ENCODE data around the gene SH3BP2. TPM values are rescaled to one million over a fixed set of nuclear protein-coding genes. Genes with fewer than 3 reads are reported as not detected.

The SH3BP2 gene
- total RNA-seq, 1 donor from 2014 or later, result 45.4 TPM

GRCh38 chr4:2836391-2836859 is 43.5 kb downstream of the SH3BP2 start:
- Mint-ChIP-seq H3K4me1 (ENCODE audit: unreplicated experiment) (no peaks in the 10 kb centered on the region), H3K9me3 (no peaks in the 10 kb centered on the region), H3K4me3 (no peak overlapping the region), H3K27me3 (no peaks in the 10 kb centered on the region), H3K36me3 (peaks cover 8% of the 10 kb centered on the region), H3K27ac (no peak overlapping the region)
- peak; percentile 62 for DNase-seq (ENCODE audit: extremely low spot score, unreplicated experiment)
- TF ChIP-seq CTCF (conservative IDR thresholded peaks at IDR 0.05), result no peak

DNA sequence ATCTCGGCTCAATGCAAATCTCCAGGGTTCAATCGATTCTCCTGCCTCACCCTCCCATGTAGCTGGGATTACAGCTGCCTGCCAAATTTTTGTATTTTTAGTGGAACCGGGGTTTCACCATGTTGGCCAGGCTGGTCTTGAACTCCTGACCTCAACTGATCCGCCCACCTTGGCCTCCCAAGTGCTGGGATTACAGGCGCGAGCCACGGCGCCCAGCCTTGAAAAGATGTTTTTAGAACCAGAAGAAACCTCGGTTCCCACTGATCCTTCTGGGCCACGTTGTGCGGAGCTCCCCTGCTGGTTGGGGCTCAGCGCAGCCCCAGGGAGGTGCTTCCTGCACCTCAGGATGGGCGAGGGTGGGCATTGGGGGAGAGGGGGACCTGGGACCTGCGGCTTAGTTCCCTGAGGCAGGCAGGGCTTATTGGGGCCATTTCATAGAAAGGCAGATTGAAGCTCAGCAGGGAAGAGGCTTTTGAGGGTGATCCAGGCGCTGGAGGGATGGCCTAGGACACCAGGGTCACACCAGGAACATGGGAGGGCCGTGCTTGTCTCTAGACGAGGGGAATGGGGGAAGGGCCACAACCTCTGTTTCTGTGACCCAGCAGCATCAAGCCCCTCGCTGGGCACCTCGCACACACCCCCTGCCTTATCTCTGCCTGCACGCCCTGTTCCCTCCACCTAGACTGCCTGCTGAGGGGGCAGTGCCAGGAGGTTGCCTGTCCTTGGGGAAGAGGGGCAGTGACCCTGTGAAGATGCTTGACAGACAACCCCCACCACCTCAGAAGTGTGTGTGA is 44.4 kb downstream of the SH3BP2 start:
- DNase-seq (ENCODE audit: extremely low spot score, unreplicated experiment), result peak; percentile 48
- Mint-ChIP-seq H3K4me1 (ENCODE audit: unreplicated experiment) (no peaks in the 10 kb centered on the region), H3K27me3 (no peaks in the 10 kb centered on the region), H3K9me3 (no peaks in the 10 kb centered on the region), H3K27ac (no peak overlapping the region), H3K4me3 (no peak overlapping the region), H3K36me3 (peaks cover 8% of the 10 kb centered on the region)
- no peak for TF ChIP-seq CTCF (conservative IDR thresholded peaks at IDR 0.05)

- no peak for DNase-seq (ENCODE audit: extremely low spot score, unreplicated experiment)
- TF ChIP-seq CTCF (conservative IDR thresholded peaks at IDR 0.05), result no peak
- peak overlapping the region; percentile 6 for H3K4me3 Mint-ChIP-seq
- peaks cover 6% of the 10 kb centered on the region for H3K4me1 Mint-ChIP-seq (ENCODE audit: unreplicated experiment)
- no peak overlapping the region for H3K27ac Mint-ChIP-seq
- no peaks in the 10 kb centered on the region for H3K27me3 Mint-ChIP-seq
- H3K36me3 Mint-ChIP-seq, result peaks cover 8% of the 10 kb centered on the region
- no peaks in the 10 kb centered on the region for H3K9me3 Mint-ChIP-seq
Measured at GRCh38 chr4:2837904-2838496, 45.1 kb downstream of the SH3BP2 start.

DNA sequence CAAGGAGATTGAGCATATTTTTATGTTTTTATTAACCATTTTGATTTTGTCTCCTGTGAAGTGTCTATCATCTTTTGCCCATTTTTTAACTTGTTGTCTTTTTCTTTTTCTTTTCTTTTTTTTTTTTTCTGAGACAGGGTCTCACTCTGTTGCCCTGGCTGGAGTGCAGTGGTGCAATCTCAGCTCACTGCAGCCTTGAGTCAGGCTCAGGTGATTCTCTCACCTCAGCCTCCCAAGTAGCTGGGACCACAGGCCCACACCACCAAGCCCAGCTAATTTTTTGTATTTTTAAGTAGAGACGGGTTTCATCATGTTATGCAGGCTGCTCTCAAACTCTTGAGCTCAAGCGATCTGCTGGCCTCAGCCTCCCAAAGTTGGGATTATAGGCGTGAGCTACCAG is 46.2 kb downstream of the SH3BP2 start:
- DNase-seq (ENCODE audit: extremely low spot score, unreplicated experiment), result no peak
- Mint-ChIP-seq H3K27ac (no peak overlapping the region), H3K4me1 (ENCODE audit: unreplicated experiment) (peaks cover 6% of the 10 kb centered on the region), H3K4me3 (no peak overlapping the region), H3K36me3 (peaks cover 8% of the 10 kb centered on the region), H3K27me3 (no peaks in the 10 kb centered on the region), H3K9me3 (no peaks in the 10 kb centered on the region)
- TF ChIP-seq CTCF (conservative IDR thresholded peaks at IDR 0.05), result no peak

GRCh38 chr4:2842687-2843262 is 49.9 kb downstream of the SH3BP2 start:
- H3K27me3 Mint-ChIP-seq, result no peaks in the 10 kb centered on the region
- H3K27ac Mint-ChIP-seq, result peak overlapping the region; percentile 55
- peak overlapping the region; percentile 85 for H3K4me3 Mint-ChIP-seq
- no peak for TF ChIP-seq CTCF (conservative IDR thresholded peaks at IDR 0.05)
- H3K4me1 Mint-ChIP-seq (ENCODE audit: unreplicated experiment), result peaks cover 26% of the 10 kb centered on the region
- H3K9me3 Mint-ChIP-seq, result no peaks in the 10 kb centered on the region
- DNase-seq (ENCODE audit: extremely low spot score, unreplicated experiment), result no peak
- peaks cover 13% of the 10 kb centered on the region for H3K36me3 Mint-ChIP-seq

All from type B pancreatic cell (in vitro differentiated cells).